H1 (cell line): ENCODE data around the gene JAG2. TPM values are rescaled to one million over a fixed set of nuclear protein-coding genes. Genes with fewer than 3 reads are reported as not detected.

ENCODE experiments used
- CHD2 ChIP-seq: IDR thresholded peaks from 2 replicates; pipeline ENCODE4 v1.6.1; 2012; ENCODE audit warnings: low read length, improper control_type of control experiment
- CREB1 ChIP-seq: IDR thresholded peaks from 2 replicates; pipeline ENCODE4 v1.6.1; 2012; ENCODE audit warnings: inconsistent platforms
- KDM4A ChIP-seq: IDR thresholded peaks from one replicate; pipeline ENCODE4 v1.7.1; 2012; ENCODE audit warnings: low read depth, mild to moderate bottlenecking, moderate library complexity, low read length, inconsistent platforms; ENCODE audit not compliant: severe bottlenecking
- NRF1 ChIP-seq: IDR thresholded peaks from 2 replicates; pipeline ENCODE4 v1.6.1; 2011; ENCODE audit warnings: mild to moderate bottlenecking, low read depth, low read length, improper control_type of control experiment
- POLR2AphosphoS5 ChIP-seq: IDR thresholded peaks from 2 replicates; pipeline ENCODE4 v1.6.1; 2011; ENCODE audit warnings: low read depth, low read length
- POU5F1 ChIP-seq: IDR thresholded peaks from 2 replicates; pipeline ENCODE4 v1.6.1; 2011; ENCODE audit warnings: low read depth, mild to moderate bottlenecking, low read length, moderate library complexity
- RBBP5 ChIP-seq: IDR thresholded peaks from 2 replicates; pipeline ENCODE4 v1.7.1; 2012; ENCODE audit warnings: low read depth, mild to moderate bottlenecking, inconsistent platforms, low read length, moderate library complexity, borderline replicate concordance
- SIN3A ChIP-seq, 2 experiments: IDR thresholded peaks in 1 of 2; conservative IDR thresholded peaks in 1 of 2; 2 replicates each; pipeline ENCODE4 v1.6.1; 2011 to 2012; ENCODE audit warnings: low read length in 2 of 2, improper control_type of control experiment in 1 of 2, low read depth in 1 of 2, mild to moderate bottlenecking in 1 of 2
- TEAD4 ChIP-seq: IDR thresholded peaks from 2 replicates; pipeline ENCODE4 v1.6.1; 2012; ENCODE audit warnings: low read depth, low read length, inconsistent platforms, mixed read lengths
- polyA plus RNA-seq, 7 experiments: library from polyadenylated mRNA; depleted of rRNA in 3 of 7; stranded (reverse) in 5 of 7; unstranded in 2 of 7; fragments of >200 nt in 5 of 7; fragments of 200-250 nt in 2 of 7; gene quantifications; 1 replicate in 5 of 7; 2 replicates in 1 of 7; 4 replicates in 1 of 7; pipeline versions ENCODE4 v1.2.1 to v1.2.3, GENCODE V29; 2011 to 2013; ENCODE audit warnings: missing spikeins in 2 of 7, mixed read lengths in 2 of 7
- total RNA-seq: library from RNA; stranded (reverse); fragmentation: NEBNext Ultra II Directional; extraction: Animal tissue kit (Norgen Biotek cat#: 25700); gene quantifications from 2 replicates; pipeline ENCODE4 v1.2.1, GENCODE V29; 2021
- TF ChIP-seq, protein P1 (sequence below): fragments of 300-600 bp; sonication (generic); IDR thresholded peaks from 2 replicates; pipeline ENCODE4 v1.7.1; 2012; ENCODE audit warnings: low read length, moderate library complexity, mild to moderate bottlenecking, inconsistent platforms; ENCODE audit not compliant: insufficient replicate concordance
- TF ChIP-seq, protein P2 (sequence below): IDR thresholded peaks from 2 replicates; pipeline ENCODE4 v1.6.1; 2012; ENCODE audit warnings: inconsistent platforms

Gene JAG2
- total and polyA plus RNA-seq, 2 of the 8 experiments (the other 6 are each of a cell fraction or from before 2014, with no cell fraction given) = 2.8 to 6.2 TPM

DNA sequence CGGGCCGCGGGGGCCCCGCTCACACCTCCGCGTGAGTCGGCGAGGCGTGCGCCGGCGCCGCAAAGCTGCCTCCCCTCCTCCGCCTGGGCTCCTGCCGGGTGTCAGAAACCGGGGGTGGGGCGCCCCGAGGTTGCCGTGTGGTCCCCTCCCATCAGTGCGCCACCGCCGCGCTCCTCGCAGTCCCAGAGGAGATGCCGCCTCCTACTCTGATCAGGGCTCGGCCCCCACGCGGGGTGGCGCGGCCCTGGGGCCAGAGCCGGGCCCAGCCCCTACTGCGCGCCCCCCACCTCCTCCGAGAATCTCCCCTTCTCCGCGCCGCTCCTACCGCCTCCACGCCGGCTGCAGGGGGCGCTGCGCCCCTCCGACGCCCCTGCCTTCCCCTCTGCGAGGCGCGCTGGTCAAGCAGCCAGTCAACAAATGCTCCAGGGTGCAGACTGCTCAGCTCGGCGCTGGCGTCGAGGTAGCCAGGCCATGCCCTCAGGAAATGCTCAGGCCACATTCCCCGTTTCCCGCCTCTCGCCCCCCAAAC lies 467 bp upstream of the JAG2 start (continued):
- peak; percentile 61 for TF ChIP-seq KDM4A
- TF ChIP-seq, protein P1, sequence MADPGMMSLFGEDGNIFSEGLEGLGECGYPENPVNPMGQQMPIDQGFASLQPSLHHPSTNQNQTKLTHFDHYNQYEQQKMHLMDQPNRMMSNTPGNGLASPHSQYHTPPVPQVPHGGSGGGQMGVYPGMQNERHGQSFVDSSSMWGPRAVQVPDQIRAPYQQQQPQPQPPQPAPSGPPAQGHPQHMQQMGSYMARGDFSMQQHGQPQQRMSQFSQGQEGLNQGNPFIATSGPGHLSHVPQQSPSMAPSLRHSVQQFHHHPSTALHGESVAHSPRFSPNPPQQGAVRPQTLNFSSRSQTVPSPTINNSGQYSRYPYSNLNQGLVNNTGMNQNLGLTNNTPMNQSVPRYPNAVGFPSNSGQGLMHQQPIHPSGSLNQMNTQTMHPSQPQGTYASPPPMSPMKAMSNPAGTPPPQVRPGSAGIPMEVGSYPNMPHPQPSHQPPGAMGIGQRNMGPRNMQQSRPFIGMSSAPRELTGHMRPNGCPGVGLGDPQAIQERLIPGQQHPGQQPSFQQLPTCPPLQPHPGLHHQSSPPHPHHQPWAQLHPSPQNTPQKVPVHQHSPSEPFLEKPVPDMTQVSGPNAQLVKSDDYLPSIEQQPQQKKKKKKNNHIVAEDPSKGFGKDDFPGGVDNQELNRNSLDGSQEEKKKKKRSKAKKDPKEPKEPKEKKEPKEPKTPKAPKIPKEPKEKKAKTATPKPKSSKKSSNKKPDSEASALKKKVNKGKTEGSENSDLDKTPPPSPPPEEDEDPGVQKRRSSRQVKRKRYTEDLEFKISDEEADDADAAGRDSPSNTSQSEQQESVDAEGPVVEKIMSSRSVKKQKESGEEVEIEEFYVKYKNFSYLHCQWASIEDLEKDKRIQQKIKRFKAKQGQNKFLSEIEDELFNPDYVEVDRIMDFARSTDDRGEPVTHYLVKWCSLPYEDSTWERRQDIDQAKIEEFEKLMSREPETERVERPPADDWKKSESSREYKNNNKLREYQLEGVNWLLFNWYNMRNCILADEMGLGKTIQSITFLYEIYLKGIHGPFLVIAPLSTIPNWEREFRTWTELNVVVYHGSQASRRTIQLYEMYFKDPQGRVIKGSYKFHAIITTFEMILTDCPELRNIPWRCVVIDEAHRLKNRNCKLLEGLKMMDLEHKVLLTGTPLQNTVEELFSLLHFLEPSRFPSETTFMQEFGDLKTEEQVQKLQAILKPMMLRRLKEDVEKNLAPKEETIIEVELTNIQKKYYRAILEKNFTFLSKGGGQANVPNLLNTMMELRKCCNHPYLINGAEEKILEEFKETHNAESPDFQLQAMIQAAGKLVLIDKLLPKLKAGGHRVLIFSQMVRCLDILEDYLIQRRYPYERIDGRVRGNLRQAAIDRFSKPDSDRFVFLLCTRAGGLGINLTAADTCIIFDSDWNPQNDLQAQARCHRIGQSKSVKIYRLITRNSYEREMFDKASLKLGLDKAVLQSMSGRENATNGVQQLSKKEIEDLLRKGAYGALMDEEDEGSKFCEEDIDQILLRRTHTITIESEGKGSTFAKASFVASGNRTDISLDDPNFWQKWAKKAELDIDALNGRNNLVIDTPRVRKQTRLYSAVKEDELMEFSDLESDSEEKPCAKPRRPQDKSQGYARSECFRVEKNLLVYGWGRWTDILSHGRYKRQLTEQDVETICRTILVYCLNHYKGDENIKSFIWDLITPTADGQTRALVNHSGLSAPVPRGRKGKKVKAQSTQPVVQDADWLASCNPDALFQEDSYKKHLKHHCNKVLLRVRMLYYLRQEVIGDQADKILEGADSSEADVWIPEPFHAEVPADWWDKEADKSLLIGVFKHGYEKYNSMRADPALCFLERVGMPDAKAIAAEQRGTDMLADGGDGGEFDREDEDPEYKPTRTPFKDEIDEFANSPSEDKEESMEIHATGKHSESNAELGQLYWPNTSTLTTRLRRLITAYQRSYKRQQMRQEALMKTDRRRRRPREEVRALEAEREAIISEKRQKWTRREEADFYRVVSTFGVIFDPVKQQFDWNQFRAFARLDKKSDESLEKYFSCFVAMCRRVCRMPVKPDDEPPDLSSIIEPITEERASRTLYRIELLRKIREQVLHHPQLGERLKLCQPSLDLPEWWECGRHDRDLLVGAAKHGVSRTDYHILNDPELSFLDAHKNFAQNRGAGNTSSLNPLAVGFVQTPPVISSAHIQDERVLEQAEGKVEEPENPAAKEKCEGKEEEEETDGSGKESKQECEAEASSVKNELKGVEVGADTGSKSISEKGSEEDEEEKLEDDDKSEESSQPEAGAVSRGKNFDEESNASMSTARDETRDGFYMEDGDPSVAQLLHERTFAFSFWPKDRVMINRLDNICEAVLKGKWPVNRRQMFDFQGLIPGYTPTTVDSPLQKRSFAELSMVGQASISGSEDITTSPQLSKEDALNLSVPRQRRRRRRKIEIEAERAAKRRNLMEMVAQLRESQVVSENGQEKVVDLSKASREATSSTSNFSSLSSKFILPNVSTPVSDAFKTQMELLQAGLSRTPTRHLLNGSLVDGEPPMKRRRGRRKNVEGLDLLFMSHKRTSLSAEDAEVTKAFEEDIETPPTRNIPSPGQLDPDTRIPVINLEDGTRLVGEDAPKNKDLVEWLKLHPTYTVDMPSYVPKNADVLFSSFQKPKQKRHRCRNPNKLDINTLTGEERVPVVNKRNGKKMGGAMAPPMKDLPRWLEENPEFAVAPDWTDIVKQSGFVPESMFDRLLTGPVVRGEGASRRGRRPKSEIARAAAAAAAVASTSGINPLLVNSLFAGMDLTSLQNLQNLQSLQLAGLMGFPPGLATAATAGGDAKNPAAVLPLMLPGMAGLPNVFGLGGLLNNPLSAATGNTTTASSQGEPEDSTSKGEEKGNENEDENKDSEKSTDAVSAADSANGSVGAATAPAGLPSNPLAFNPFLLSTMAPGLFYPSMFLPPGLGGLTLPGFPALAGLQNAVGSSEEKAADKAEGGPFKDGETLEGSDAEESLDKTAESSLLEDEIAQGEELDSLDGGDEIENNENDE = no peak
- TF ChIP-seq SIN3A (conservative IDR thresholded peaks at IDR 0.05 in 1 of 2, IDR thresholded peaks at IDR 0.05 in 1 of 2; ENCODE audit: low read depth in 1 of 2, low read length in 2 of 2) = 0 out of 4 replicates have a peak, but pooled peaks of 1 of the 2 experiments have one; percentile 17
- no peak for TF ChIP-seq NRF1
- no peak for TF ChIP-seq POLR2AphosphoS5
- peak; percentile 65; the same call in 1 of the 2 replicates for TF ChIP-seq RBBP5
- TF ChIP-seq CHD2 = no peak
- TF ChIP-seq, protein P2, sequence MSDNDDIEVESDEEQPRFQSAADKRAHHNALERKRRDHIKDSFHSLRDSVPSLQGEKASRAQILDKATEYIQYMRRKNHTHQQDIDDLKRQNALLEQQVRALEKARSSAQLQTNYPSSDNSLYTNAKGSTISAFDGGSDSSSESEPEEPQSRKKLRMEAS = peak; percentile 88
- no peak for TF ChIP-seq POU5F1
- TF ChIP-seq TEAD4 = 0 out of 2 replicates have a peak, but pooled peaks have one; percentile 12
- TF ChIP-seq CREB1 = peak; percentile 63; the same call in 1 of the 2 replicates
